ENCODE results near the gene ATP6V1C2. TPM values are rescaled to one million over a fixed set of nuclear protein-coding genes. Genes with fewer than 3 reads are reported as not detected.

Gene ATP6V1C2
- total and polyA plus RNA-seq, 2 of the 4 experiments (the other 2 are of a cell fraction), result not detected

DNA sequence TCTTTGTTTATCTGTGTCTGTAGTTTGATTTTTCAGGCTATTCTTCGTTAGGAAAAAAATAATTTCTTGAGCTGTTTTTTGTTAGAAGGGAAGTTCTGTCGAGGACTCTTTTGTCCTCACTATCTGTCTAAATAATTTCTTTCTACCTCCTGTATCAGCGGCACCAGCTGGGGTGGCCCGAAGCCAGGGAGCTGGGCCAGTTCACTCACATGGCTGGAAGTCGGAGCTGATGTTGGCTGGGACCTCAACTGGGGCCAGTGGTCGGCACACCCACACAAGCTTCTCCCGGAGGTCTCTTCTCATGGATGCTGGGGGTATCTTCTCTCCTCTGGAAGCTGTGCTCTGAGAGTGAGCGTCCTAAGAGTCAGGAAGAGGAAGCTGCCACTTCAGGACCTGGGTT lies 99.1 kb downstream of the ATP6V1C2 start:
- Histone ChIP-seq H4K8ac (ENCODE audit: low read depth in 2 of 2, low read length in 2 of 2) (no peak overlapping the region), H3K9ac (ENCODE audit: low read depth, low read length) (no peak overlapping the region), H3K56ac (ENCODE audit: extremely low read depth, insufficient read depth, low read length) (no peak overlapping the region), H4K20me1 (ENCODE audit: insufficient read depth, low read length) (no peaks in the 10 kb centered on the region), H2BK120ac (ENCODE audit: low read depth, low read length) (no peak overlapping the region), H2AK9ac (replicated peaks; ENCODE audit: low read depth, low read length, poor library complexity) (no peak overlapping the region), H3K4me2 (ENCODE audit: low read depth, low read length) (no peak overlapping the region), H3K14ac (replicated peaks; ENCODE audit: low read depth, low read length) (no peak overlapping the region), H3K4me3 (ENCODE audit: insufficient read depth, low read depth, low read length) (no peak overlapping the region), H3K79me1 (ENCODE audit: low read depth in 1 of 2, low read length in 2 of 2) (no peaks in the 10 kb centered on the region), H2BK20ac (ENCODE audit: low read depth, low read length) (no peak overlapping the region), H2AK5ac (ENCODE audit: low read depth, low read length) (no peak overlapping the region), H3K9me1 (ENCODE audit: insufficient read depth, low read length) (no peaks in the 10 kb centered on the region), H2BK5ac (ENCODE audit: low read depth, low read length, poor library complexity, severe bottlenecking) (no peak overlapping the region), H3K18ac (ENCODE audit: low read depth, low read length) (no peak overlapping the region), H3K9me3 (ENCODE audit: control insufficient read depth, insufficient read depth, low read length) (no peaks in the 10 kb centered on the region; the same call in 1 of the 2 replicates), H4K5ac (ENCODE audit: low read depth, low read length) (no peak overlapping the region), H3K36me3 (ENCODE audit: control insufficient read depth, insufficient read depth, low read length) (no peaks in the 10 kb centered on the region), H4K91ac (ENCODE audit: insufficient read depth, low read depth, low read length) (no peak overlapping the region), H2BK15ac (ENCODE audit: low read depth, low read length) (no peak overlapping the region), H3K4me1 (ENCODE audit: control insufficient read depth, insufficient read depth, low read length) (no peaks in the 10 kb centered on the region), H2AFZ (replicated peaks; ENCODE audit: low read length, poor library complexity) (no peak overlapping the region), H3K27ac (ENCODE audit: insufficient read depth, low read length) (no peak overlapping the region), H3K4ac (ENCODE audit: low read depth, low read length) (no peak overlapping the region), H3K27me3 (ENCODE audit: control insufficient read depth, insufficient read depth, low read length) (peaks cover 52% of the 10 kb centered on the region), H3K23ac (ENCODE audit: low read depth, low read length) (no peak overlapping the region)
- BruUV-seq (replicated peaks), result no TSS peak
- POLR2A ChIA-PET (ENCODE audit: unreplicated experiment), result no interaction called here
- DNase-seq (no peak), ATAC-seq (ENCODE audit: low read depth) (no peak)
- TF ChIP-seq MXI1 (IDR thresholded peaks at IDR 0.05; ENCODE audit: borderline replicate concordance, low read depth, low read length) (no peak), MAZ (IDR thresholded peaks at IDR 0.05; ENCODE audit: borderline replicate concordance, low read depth, low read length) (no peak), RAD21 (IDR thresholded peaks at IDR 0.05; ENCODE audit: low read length) (no peak)
- CTCF ChIA-PET, result no interaction called here
- WGBS, 2 experiments (ENCODE audit: extremely low coverage in 2 of 2, insufficient read length in 1 of 2), result no CpG with 5 or more reads among the region's 8 CpGs
- intact Hi-C loops (cut with micrococcal nuclease), result no loop called here
- in situ Hi-C loops (cut with MboI; ENCODE audit: low sequenced_read_pairs), result no loop called here
- dilution Hi-C loops (cut with HindIII; ENCODE audit: low sequenced_read_pairs, unreplicated experiment), result no loop called here
